H4 (cell line): ENCODE results near the gene UPF3A. TPM values are rescaled to one million over a fixed set of nuclear protein-coding genes. Genes with fewer than 3 reads are reported as not detected.
"Not testable (repeated sequence)": the region's sequence is repeated elsewhere in the genome, so short reads cannot be mapped to it uniquely, and the experiment has no call there.

Source experiments
- DNase-seq: peaks from one replicate; pipeline ENCODE4 v3.0.0-alpha.2; 2015; ENCODE audit warnings: low spot score
- total RNA-seq: library from RNA; depleted of rRNA; stranded (reverse); fragments of >200 nt; shearing (Covaris generic); gene quantifications from 2 replicates; pipeline ENCODE4 v1.2.3, GENCODE V29; 2014

UPF3A gene
- total RNA-seq, 1 experiment from 2014 or later: 10.4 TPM

- DNase-seq: no peak
These were observed 22.4 kb downstream of the UPF3A start for GRCh38 chr13:114303700-114304327.

- DNase-seq: no peak
These were observed 23.1 kb downstream of the UPF3A start for GRCh38 chr13:114304346-114305034.

- DNase-seq: no peak
These were observed 27.7 kb downstream of the UPF3A start for GRCh38 chr13:114309086-114309485.

GRCh38 chr13:114309806-114310410 lies 28.5 kb downstream of the UPF3A start:
- DNase-seq: no peak

DNA sequence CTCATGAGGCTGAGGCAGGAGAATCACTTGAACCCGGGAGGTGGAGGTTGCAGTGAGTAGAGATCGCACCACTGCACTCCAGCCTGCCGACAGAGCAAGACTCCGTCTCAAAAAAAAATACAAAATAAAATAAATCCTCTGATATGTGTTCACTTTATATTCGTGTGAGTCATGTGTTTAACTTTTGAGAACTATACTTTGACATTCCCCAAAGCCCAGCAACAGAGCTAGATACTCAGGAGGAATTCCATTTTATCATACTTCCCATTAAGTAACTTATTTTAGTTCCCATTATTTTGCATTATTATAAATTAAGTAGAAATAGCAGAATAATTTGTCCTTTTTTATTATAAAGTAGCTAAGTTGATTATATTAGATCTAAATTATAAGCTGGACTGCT lies 29.6 kb downstream of the UPF3A start:
- no peak for DNase-seq

DNA sequence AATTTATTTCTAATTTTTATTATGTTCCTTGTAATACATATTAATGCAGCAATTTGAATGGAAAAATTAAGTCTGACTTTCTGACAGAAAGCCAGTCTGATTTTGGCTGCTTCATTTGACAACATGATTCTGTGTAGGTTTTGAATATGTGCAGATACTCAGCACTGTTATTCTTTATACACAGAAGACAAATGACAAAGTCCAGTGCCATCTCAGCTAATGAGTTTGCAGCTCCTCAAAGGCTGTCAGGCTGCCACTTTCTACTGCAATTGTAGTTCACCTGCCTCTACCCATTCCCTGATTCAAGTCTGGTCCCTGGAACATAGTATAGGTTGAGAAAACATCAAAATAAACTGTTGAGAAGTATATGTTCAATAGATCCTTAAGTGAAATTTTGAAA lies 30.0 kb downstream of the UPF3A start:
- DNase-seq: no peak

DNA sequence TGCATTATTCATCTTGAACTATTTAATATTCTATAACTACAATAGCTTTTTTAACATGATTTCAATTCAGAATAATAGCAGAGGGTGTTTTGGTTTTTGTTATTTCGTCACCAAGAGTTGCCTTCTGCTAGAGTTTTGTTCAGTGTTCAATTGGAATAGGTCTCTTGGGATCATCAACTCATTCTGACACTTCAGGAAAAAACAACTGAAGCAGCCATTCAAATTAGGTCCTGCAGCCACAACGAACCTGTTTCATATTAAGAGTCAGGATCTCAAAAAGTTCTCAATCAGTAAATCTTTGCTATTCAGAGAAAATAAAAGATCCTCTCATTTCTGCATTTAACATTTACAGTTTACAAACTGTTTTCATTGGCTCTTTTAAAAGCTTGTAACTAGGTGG lies 30.5 kb downstream of the UPF3A start:
- DNase-seq: no peak

- DNase-seq: no peak
These were observed 31.9 kb downstream of the UPF3A start for GRCh38 chr13:114313061-114313860.

GRCh38 chr13:114314074-114314912 lies 32.9 kb downstream of the UPF3A start, which contains the start of gene CHAMP1:
Gene CHAMP1 (plus strand): TSS chr13:114314503. CDS start chr13:114323843, 9,340 bp downstream.
- peak; percentile 79 for DNase-seq

- no peak for DNase-seq
These were observed 33.8 kb downstream of the UPF3A start for GRCh38 chr13:114315074-114315785.

DNA sequence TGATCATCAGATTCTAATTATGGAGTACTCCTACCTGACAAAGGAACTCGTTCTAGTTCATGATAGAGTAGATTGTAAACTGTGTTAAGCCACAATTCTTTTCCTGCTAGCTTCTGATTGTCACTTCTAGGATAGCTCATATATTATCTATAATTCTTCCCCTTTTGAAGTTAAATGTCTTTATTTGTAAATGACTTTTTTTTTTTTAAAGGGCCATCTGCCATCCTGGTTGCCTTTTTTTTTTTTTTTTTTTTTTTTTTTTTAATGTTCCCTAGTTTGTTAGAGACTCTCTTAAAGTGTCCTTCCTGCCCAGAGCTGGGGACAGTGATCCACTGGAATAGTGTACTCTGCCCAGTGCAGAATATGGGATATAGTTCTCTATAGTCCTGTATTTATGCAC lies 37.2 kb downstream of the UPF3A start:
- DNase-seq: no peak

- DNase-seq: no peak
These were observed 38.1 kb downstream of the UPF3A start for GRCh38 chr13:114319441-114319913.

DNA sequence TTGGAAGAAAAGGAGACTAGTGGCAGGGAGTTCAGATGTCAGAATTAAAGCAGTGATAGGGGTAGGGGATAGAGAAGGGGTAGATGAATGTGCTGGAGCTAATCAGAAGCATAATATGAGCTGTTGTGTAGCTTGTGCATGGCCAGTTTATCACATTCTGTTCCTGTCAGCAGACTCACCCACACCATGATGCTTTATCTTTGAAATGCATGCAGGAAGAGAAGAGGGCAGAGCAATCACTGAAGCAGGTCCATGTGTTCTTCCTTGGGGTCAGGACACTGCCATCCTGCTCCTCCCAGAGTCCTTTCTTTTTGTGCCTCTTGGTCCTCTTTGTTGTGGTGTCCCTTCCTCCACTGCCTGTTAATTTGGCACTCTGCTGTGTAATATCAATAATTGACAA lies 38.7 kb downstream of the UPF3A start:
- DNase-seq: no peak

DNA sequence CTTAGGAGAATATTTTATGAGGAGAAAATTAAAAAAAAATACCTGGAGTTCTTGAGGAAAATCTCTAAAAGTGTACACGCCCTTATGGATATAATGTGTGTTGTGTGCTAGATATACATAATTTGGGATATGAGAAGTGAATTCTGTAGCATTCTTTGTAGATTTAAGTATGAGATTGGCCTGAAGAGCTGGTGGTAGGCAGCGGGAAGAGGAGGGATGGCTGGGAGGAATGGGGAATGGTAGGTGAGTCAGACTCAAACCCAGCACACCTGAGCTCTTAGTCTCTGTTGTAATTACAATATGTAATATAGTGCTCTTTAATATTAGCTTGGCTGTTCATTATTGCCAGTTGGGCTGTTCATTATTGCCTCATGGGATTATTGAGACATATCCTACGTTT lies 39.9 kb downstream of the UPF3A start:
- DNase-seq: no peak

GRCh38 chr13:114323349-114323748 lies 41.9 kb downstream of the UPF3A start:
- no peak for DNase-seq

DNA sequence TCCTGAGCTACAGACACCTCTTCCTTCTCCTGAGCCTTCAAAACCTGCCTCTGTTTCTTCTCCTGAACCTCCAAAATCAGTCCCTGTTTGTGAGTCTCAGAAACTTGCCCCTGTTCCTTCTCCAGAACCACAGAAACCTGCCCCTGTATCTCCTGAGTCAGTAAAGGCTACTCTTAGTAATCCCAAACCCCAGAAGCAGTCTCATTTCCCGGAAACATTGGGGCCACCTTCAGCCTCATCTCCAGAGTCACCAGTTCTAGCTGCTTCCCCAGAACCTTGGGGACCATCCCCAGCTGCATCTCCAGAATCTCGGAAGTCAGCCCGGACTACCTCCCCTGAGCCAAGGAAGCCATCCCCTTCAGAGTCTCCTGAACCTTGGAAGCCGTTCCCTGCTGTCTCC lies 42.9 kb downstream of the UPF3A start:
- no peak for DNase-seq

DNA sequence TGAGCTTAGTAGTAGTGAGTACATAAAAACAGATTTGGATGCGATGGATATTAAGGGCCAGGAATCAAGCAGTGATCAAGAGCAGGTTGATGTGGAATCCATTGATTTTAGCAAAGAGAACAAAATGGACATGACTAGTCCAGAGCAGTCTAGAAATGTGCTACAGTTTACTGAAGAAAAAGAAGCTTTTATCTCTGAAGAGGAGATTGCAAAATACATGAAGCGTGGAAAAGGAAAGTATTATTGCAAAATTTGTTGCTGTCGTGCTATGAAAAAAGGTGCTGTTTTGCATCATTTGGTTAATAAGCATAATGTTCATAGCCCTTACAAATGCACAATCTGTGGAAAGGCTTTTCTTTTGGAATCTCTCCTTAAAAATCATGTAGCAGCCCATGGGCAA lies 44.3 kb downstream of the UPF3A start:
- DNase-seq: no peak

DNA sequence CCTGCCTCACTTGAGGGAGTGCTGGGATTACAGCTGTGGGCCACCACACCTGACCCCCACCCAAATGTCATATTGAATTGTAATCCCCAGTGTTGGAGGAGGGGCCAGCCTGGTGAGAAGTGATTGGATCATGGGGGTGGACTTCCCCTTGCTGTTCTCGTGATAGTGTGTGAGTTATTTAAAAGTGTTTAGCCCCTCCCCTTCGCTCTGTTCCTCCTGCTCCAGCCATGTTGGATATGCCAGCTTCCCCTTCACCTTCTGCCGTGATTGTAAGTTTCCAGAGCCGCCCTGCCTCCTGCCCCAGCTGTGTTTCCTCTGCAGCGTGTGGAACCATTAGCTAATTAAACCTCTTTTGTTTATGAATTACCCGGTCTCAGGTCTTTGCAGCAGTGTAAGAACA lies 46.6 kb downstream of the UPF3A start:
- DNase-seq: no peak

DNA sequence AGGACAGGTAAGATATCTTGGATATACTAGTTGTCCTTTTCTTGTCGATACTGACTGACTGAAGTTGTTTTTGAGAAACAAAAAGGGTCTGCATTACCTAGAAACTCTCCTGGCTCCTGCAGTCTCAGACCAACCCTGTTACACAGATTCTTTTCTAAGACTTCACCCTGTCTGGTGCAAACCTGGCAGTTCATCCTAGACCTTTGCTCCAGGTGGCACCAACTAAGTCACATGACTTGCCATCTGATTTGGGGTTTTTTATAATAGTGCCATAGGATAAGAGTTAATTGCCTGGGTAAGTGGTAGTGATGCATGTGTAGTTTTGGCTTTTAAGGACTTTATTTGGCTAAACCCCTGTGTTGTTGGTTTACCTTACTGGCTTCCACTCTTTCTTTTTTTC lies 47.2 kb downstream of the UPF3A start:
- DNase-seq: no peak

GRCh38 chr13:114330086-114330485 lies 48.7 kb downstream of the UPF3A start:
- DNase-seq: no peak

- not testable (repeated sequence) for DNase-seq
These were observed 52.5 kb downstream of the UPF3A start for GRCh38 chr13:114333881-114334280.
